Activated CD4-positive, CD25-positive, alpha-beta regulatory T cell treated with anti-CD3 and anti-CD28 coated beads, Interleukin-2, amount 50 U/mL, for 24 hours (primary cell): ENCODE measurements around the gene SLC47A2.

Experiments used
- ATAC-seq, 2 donors: fragments of 150-1000 bp; cut with Tn5 transposase; one replicate each; pipeline ENCODE4 v1.10.0; 2021; ENCODE audit warnings: mild to moderate bottlenecking in 1 of 2, moderate library complexity in 1 of 2

The SLC47A2 gene

GRCh38 chr17:19747829-19748806 is 31.7 kb upstream of the SLC47A2 start, which contains the start of gene ALDH3A1:
TSS of gene ALDH3A1 (minus strand) at chr17:19748298. CDS start at chr17:19745129, 3,169 bp downstream.
- no peak for ATAC-seq

DNA sequence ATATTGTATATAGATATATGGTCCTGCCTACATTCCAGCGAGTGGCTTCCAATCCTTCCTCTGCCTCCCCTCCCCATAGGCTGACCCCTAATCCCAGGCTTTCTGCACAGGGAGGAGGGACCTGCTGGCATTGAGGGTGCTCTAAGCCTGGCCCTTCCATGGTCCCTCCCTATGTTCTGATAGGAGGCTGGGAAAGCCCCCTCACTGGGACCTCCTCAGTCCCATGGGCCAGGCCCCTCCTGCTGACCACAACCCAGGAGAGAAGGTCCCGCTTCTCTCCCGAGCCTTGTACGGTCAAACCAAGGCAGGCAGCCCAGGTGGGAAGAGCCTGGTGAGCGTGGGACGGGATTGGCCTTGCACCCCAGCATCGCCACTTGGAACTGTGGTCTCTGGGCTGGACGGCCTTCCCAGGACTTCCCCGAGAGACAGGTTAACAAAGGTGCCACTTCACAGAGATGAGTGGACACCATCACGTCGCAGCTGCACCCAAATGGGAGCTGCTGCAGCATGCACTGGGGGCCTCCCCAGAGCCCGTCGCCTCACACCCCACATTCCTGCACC is 30.9 kb upstream of the SLC47A2 start:
- ATAC-seq: no peak

DNA sequence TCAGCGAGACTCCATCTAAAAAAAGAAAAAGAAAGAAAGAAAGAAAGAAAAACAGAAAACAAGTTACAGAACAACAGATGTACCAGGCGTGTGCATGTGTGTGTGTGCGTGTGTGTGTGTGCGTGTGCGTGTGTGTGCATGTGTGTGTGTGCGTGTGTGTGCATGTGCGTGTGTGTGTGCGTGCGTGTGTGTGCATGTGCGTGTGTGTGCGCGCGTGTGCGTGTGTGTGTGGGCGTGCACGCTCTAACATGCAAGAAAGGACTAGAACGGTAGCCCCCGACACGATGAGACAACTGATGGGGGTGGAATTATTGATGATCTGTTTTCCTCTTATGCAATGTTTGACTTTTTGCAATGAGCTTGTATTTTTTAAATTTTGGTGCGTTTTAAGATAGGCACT is 30.1 kb upstream of the SLC47A2 start:
- ATAC-seq: no peak

DNA sequence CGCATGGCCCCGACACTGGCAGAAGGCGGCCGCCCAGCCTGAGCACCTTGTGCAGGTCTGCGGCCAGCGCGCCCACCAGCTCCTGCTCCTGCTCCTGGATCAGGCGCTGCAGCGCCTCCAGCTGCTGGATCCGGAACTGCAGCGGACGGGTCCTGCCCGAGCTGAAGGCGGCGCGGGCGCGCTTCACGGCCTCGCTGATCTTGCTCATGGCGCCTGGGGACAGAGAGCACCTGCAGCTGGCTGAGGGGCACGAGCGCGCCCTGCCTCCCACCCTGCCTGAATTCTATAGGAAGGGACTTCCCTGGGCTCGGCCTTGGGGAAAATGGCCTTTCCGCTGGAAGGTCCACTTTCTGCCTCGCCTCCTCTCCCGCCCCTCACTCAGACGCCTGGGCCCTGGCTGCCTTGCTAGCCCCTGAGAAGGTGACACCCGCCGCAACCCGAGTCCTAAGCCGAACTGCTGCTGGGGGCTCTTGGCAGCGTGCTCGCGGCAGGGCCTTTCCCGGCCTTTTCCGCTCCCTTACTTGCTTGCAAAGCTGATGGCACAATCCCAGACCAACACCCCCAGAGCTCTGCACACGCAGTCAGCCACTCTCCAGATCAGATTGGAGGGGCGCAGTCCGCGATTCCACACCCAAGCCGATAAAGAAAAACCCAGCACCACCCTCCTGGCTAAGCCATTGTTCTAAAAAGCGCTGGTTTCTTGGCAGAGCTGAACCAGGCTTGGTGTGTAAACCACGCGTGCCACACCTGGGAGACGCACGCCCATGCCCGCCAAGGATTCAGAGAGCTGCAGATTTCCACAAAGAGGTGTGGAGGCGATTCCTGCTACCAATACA is 28.8 kb upstream of the SLC47A2 start:
- ATAC-seq: peak; percentile 74 to 85

- peak in 1 of 2 donors; percentile 26 for ATAC-seq
Measured at GRCh38 chr17:19744492-19744891, 28.1 kb upstream of the SLC47A2 start.

- no peak for ATAC-seq
Measured at GRCh38 chr17:19743101-19744100, 27.0 kb upstream of the SLC47A2 start.

- no peak for ATAC-seq
Measured at GRCh38 chr17:19742495-19742894, 26.1 kb upstream of the SLC47A2 start.

DNA sequence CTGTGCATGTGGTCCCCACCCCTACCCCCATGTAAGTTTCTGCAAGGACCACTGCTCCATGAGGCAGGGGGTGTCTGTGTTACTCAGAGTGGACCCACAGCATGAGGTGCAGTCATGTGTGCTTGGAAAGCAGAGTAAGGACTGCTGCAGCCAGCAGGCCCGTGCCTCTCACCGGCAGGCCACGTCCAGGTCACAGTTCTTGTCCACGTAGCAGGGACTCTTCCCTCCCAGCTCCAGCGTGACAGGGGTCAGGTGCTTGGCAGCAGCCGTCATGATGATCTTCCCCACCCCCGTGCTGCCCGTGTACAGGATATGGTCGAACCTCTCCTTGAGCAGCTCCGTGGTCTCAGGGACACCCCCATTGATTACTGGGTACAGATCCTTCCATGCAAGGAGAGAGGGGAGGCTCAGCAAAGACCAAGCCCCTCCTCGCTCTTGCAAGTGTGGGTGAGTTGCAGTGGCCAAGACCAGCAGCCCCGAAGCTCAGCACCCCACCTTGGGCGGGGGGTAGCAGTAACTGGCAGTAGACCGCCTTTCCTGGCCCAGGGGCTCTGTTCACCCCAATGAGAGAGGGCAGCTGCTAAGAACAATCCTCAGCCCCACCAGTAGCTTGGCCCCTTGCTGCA is 25.6 kb upstream of the SLC47A2 start:
- ATAC-seq: no peak

GRCh38 chr17:19740933-19741332 is 24.5 kb upstream of the SLC47A2 start:
- no peak for ATAC-seq

GRCh38 chr17:19739241-19740201 is 23.1 kb upstream of the SLC47A2 start:
- no peak for ATAC-seq

DNA sequence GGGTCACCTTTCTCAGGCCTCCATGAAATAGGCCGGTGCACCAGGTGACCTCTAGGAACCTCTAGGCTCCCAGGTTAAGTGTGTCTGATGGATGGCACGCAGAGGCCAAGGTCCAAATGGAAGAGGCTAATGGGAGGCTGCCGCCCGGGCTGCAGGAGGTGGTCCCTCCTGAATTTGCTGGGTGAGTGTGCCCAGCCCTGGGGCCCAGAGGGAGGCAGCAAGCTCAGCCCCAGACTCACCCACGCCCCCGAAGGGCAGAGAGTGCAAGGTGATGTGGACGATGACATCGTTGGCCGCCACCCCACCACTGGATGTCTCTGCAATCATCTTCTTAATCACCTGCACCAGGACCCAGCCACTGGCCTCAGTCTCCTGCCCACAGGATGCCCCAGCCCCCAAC is 22.4 kb upstream of the SLC47A2 start:
- no peak for ATAC-seq

DNA sequence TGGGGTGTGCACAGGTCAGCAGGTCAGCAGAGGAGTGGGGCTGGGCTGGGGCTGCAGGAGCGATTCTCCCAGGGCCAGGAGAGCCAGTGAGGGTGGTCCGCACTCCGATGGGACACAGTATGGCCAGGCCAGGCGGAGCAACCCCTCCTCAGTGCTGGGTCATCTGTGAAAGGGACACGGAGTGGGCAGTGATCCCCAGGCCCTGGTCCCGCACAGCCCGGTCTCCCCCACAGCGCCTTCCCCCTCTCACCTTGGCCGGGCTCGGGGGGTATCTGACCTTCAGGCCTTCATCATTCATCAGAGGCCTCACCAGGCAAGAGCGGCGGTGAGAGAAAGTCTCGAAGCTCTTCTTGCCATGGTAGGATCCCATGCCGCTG is 21.7 kb upstream of the SLC47A2 start:
- ATAC-seq: no peak

DNA sequence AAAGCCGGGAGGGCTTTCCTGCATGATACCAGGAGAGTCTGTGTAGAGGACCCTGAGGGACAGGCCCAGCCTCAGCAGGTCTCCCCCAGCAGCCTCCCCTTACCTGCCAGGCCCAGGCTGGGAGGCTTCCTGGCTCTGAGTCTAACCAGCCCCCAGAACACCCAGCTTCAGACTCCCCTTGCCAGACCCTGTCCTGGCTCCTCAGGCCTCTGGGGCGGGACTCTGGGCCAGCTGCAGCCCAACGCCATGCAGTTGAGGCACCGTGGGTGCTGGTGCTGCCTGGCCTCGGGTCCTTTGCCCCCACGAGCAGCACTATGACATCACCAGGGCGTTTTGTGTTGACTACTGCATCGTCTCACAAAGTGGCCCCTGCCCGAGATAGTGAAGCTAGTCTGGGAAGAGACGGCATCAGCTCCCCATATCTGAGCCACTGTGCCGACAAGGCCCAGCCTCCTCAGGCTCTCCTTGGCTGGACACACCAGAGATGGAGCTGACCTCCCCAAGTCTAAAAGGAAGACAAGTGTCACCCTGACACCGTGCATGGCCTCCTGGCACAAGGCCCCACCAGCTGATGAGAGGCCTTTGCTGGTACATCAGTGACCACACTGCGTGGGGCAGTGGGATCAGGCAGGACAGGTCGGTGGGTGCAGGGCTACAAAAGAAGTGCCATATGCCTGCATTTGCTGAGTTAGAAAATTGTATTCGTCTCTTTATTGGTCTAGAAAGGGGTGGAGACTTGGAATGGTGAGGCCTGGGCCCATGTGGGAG is 21.1 kb upstream of the SLC47A2 start:
- no peak for ATAC-seq

- ATAC-seq: no peak
Measured at GRCh38 chr17:19736071-19736470, 19.7 kb upstream of the SLC47A2 start.

DNA sequence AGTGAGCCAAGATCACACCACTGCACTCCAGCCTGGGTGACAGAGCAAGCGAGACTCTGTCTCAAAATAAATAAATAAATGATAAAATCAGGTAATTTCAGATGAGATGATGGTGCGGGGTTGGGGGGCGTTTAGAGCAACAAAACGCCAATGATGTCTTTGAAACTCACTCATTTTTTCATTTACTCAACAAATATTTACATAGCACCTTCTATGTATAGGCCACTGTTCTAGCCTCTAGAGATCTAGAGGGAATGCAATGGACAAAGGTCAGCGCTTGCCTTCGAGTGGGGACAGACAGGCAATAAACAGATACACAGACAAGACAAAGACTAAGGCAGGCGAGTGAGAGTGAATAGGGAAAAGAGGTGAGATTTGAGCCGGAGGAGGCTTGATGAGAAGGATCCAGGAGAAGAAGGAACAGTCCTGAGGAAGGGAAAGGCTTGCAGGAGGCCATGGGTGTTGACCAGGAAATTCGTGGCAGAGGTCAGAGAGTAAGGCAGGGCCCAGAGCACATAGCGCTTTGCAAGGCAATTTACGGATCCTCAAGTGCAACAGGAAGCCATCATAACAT is 17.7 kb upstream of the SLC47A2 start:
- no peak for ATAC-seq

DNA sequence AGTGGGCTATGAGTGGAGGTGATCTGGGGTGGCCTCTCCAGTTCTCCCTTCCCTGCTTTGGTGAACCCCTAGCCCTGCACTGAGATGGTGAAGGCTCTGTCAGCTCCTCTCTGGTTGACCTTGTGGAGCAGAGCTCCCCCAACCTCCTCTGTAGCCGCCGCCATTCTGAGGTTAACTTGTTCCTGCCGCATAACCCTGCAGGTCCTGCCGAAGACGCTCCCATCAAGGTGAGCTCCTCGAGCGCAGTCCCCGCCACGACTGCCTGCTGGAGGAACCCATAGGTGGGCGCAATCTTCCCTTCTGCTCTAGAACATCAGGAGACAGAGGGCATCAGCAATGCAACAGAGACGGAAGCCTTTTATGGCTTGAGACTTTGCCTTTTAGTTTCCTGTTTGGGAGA is 15.2 kb upstream of the SLC47A2 start:
- ATAC-seq: no peak

DNA sequence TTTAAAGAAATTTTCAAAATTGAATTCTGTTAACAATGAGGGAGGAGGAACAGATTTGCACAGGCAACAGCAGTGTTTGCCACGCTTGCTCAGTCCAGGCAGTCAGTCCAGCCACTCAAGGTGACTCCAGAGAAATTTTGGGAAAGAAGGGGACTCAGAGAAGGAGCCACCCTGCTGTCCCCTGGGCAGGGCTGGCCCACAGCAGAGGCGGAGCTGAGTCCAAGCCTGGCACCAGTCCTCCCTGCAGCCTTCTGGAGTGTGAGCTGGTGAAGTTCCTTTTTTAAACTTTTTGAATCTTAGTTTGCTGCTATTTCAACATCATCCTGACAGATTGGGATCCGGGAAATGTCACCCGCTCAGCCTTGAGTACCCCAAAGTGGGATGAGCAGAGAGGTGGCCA is 14.5 kb upstream of the SLC47A2 start:
- no peak for ATAC-seq

DNA sequence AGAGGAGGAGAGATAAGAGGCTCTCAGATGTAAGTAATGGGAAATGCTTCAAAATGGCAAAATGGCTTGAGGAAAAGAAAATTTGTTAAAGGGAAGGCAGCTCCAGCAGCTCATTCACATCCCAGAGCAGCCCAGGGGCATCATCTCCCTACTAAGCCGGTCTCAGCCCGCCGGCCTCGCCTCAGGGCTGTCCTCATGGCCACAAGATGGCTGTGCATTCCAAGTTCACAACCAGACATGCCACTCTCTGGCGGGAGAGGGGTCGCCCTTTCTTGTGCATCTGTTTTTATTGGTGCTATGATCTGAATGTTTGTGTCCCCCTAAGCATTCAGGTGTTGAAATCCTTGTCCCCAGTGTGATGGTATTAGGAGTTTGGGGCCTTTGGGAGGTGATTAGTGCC is 13.5 kb upstream of the SLC47A2 start:
- no peak for ATAC-seq

GRCh38 chr17:19728084-19728495 is 11.7 kb upstream of the SLC47A2 start:
- ATAC-seq: no peak
